K562 (cell line): ENCODE data around the gene KNG1. TPM values are rescaled to one million over a fixed set of nuclear protein-coding genes. Genes with fewer than 3 reads are reported as not detected.

Experiments used
- CBX2 ChIP-seq: fragments of 200-600 bp; sonication (generic); IDR thresholded peaks from one replicate; pipeline ENCODE4 v1.6.1; 2012; ENCODE audit warnings: mild to moderate bottlenecking, low read length, inconsistent platforms; ENCODE audit not compliant: insufficient read depth, poor library complexity, severe bottlenecking
- FOXK1 ChIP-seq: sonication (generic); formaldehyde crosslinking; IDR thresholded peaks from 2 replicates; pipeline ENCODE4 v1.8.0; 2022; ENCODE audit warnings: missing genetic modification reagents, mild to moderate bottlenecking, borderline replicate concordance
- HEY1 ChIP-seq: fragments of 250-450 bp; sonication (Bioruptor Pico); IDR thresholded peaks from 2 replicates; pipeline ENCODE4 v1.5.0; 2020; ENCODE audit warnings: mild to moderate bottlenecking, moderate library complexity, borderline replicate concordance
- HMG20A ChIP-seq: fragments of 450-650 bp; formaldehyde crosslinking; conservative IDR thresholded peaks from 2 replicates; pipeline ENCODE4 v1.4.0; 2020; ENCODE audit warnings: mild to moderate bottlenecking, mixed read lengths
- HOXB6 ChIP-seq: fragments of 250-450 bp; sonication (Bioruptor Pico); IDR thresholded peaks from 2 replicates; pipeline ENCODE4 v1.5.1; 2022; ENCODE audit warnings: mild to moderate bottlenecking, borderline replicate concordance
- NFXL1 ChIP-seq: fragments of 450-650 bp; formaldehyde crosslinking; IDR thresholded peaks from 2 replicates; pipeline ENCODE4 v1.4.0; 2021; ENCODE audit warnings: mild to moderate bottlenecking
- POLR2A ChIP-seq: fragments of 450-650 bp; conservative IDR thresholded peaks from 2 replicates; pipeline ENCODE4 v1.6.1; 2016
- RBM22 ChIP-seq: fragments of 200-400 bp; formaldehyde crosslinking; IDR thresholded peaks from 2 replicates; pipeline ENCODE4 v1.6.1; 2018; ENCODE audit warnings: low read length, low read depth; ENCODE audit not compliant: poor library complexity, severe bottlenecking
- SMARCA4 ChIP-seq: fragments of 450-650 bp; IDR thresholded peaks from 2 replicates; pipeline ENCODE4 v1.6.1; 2016
- SREBF2 ChIP-seq: sonication (generic); formaldehyde crosslinking; IDR thresholded peaks from 2 replicates; pipeline ENCODE4 v1.4.0; 2020; ENCODE audit warnings: mild to moderate bottlenecking, missing genetic modification reagents
- ZC3H4 ChIP-seq: sonication (generic); formaldehyde crosslinking; IDR thresholded peaks from 2 replicates; pipeline ENCODE4 v1.9.0; 2021; ENCODE audit warnings: missing genetic modification reagents, borderline replicate concordance
- ZNF134 ChIP-seq: fragments of 250-450 bp; sonication (Bioruptor Pico); conservative IDR thresholded peaks from 2 replicates; pipeline ENCODE4 v1.4.0; 2020
- polyA plus RNA-seq, 8 experiments: library from polyadenylated mRNA; depleted of rRNA in 4 of 8; stranded (reverse) in 5 of 8; unstranded in 3 of 8; fragments of >200 nt; fragmentation: Nextera tagmentation in 2 of 8; fragmentation: Illumina TruSeq in 1 of 8; extraction: Ambion mirVana in 2 of 8; extraction: Trizol in 1 of 8; gene quantifications; 2 replicates each; pipeline versions ENCODE4 v1.2.1 to v1.2.3, GENCODE V29; 2011 to 2014; ENCODE audit warnings: inconsistent platforms in 1 of 8, missing spikeins in 1 of 8
- total RNA-seq, 7 experiments: library from RNA; depleted of rRNA in 6 of 7; stranded (reverse); fragments of >200 nt in 6 of 7; fragmentation: Illumina TruSeq in 2 of 7; extraction: Trizol in 2 of 7; gene quantifications; 2 replicates each; pipeline versions ENCODE4 v1.2.1 to v1.2.3, GENCODE V29; 2011 to 2021; ENCODE audit warnings: low replicate concordance in 1 of 7
- TF ChIP-seq, protein P1 (sequence below): fragments of 200-800 bp; sonication (Bioruptor generic); IDR thresholded peaks from 2 replicates; pipeline ENCODE4 v1.6.1; 2017; ENCODE audit warnings: missing genetic modification characterization, missing compliant biosample characterization
- TF ChIP-seq, protein P2 (sequence below): fragments of 200-800 bp; sonication (Bioruptor generic); IDR thresholded peaks from 2 replicates; pipeline ENCODE4 v1.6.1; 2017; ENCODE audit warnings: missing genetic modification characterization, missing compliant biosample characterization
- TF ChIP-seq, protein P3 (sequence below), 2 experiments: fragments of 450-650 bp; formaldehyde crosslinking in 1 of 2; IDR thresholded peaks; 2 replicates each; pipeline versions ENCODE4 v1.4.0 to v1.6.1; 2014 to 2020; ENCODE audit warnings: mild to moderate bottlenecking in 2 of 2, borderline replicate concordance in 1 of 2, low read depth in 1 of 2
- TF ChIP-seq, protein P4 (sequence below): sonication (generic); formaldehyde crosslinking; IDR thresholded peaks from 2 replicates; pipeline ENCODE4 v1.8.1; 2023; ENCODE audit warnings: mild to moderate bottlenecking, missing genetic modification reagents

The KNG1 gene
- total and polyA plus RNA-seq, 9 of the 15 experiments (the other 6 are each of a cell fraction or from before 2014, with no cell fraction given), result 0.09 TPM; not detected in 8

GRCh38 chr3:186784820-186785494 lies 67.8 kb downstream of the KNG1 start (continued):
- TF ChIP-seq, protein P1, sequence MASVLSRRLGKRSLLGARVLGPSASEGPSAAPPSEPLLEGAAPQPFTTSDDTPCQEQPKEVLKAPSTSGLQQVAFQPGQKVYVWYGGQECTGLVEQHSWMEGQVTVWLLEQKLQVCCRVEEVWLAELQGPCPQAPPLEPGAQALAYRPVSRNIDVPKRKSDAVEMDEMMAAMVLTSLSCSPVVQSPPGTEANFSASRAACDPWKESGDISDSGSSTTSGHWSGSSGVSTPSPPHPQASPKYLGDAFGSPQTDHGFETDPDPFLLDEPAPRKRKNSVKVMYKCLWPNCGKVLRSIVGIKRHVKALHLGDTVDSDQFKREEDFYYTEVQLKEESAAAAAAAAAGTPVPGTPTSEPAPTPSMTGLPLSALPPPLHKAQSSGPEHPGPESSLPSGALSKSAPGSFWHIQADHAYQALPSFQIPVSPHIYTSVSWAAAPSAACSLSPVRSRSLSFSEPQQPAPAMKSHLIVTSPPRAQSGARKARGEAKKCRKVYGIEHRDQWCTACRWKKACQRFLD (CRISPR knock-in tag), result no peak
- TF ChIP-seq RBM22, result peak; percentile 44
- TF ChIP-seq, protein P2, sequence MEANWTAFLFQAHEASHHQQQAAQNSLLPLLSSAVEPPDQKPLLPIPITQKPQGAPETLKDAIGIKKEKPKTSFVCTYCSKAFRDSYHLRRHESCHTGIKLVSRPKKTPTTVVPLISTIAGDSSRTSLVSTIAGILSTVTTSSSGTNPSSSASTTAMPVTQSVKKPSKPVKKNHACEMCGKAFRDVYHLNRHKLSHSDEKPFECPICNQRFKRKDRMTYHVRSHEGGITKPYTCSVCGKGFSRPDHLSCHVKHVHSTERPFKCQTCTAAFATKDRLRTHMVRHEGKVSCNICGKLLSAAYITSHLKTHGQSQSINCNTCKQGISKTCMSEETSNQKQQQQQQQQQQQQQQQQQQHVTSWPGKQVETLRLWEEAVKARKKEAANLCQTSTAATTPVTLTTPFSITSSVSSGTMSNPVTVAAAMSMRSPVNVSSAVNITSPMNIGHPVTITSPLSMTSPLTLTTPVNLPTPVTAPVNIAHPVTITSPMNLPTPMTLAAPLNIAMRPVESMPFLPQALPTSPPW (CRISPR knock-in tag), result no peak
- no peak for TF ChIP-seq HOXB6 (CRISPR knock-in tag)
- no peak for TF ChIP-seq SREBF2
- no peak for TF ChIP-seq ZNF134 (CRISPR knock-in tag)
- TF ChIP-seq HMG20A (CRISPR knock-in tag), result no peak
- TF ChIP-seq HEY1 (CRISPR knock-in tag), result no peak
- 0 out of 2 replicates have a peak, but pooled peaks have one; percentile 8 for TF ChIP-seq NFXL1
- no peak for TF ChIP-seq SMARCA4
- no peak for TF ChIP-seq CBX2
- TF ChIP-seq POLR2A, result 0 out of 2 replicates have a peak, but pooled peaks have one; percentile 15
- TF ChIP-seq ZC3H4 (CRISPR knock-in tag), result no peak
- TF ChIP-seq FOXK1 (CRISPR knock-in tag), result no peak
- TF ChIP-seq, protein P3, sequence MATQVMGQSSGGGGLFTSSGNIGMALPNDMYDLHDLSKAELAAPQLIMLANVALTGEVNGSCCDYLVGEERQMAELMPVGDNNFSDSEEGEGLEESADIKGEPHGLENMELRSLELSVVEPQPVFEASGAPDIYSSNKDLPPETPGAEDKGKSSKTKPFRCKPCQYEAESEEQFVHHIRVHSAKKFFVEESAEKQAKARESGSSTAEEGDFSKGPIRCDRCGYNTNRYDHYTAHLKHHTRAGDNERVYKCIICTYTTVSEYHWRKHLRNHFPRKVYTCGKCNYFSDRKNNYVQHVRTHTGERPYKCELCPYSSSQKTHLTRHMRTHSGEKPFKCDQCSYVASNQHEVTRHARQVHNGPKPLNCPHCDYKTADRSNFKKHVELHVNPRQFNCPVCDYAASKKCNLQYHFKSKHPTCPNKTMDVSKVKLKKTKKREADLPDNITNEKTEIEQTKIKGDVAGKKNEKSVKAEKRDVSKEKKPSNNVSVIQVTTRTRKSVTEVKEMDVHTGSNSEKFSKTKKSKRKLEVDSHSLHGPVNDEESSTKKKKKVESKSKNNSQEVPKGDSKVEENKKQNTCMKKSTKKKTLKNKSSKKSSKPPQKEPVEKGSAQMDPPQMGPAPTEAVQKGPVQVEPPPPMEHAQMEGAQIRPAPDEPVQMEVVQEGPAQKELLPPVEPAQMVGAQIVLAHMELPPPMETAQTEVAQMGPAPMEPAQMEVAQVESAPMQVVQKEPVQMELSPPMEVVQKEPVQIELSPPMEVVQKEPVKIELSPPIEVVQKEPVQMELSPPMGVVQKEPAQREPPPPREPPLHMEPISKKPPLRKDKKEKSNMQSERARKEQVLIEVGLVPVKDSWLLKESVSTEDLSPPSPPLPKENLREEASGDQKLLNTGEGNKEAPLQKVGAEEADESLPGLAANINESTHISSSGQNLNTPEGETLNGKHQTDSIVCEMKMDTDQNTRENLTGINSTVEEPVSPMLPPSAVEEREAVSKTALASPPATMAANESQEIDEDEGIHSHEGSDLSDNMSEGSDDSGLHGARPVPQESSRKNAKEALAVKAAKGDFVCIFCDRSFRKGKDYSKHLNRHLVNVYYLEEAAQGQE (IDR thresholded peaks at IDR 0.05; ENCODE audit: borderline replicate concordance), result no peak
- TF ChIP-seq, protein P3 (CRISPR knock-in tag; IDR thresholded peaks at IDR 0.05; ENCODE audit: low read depth), result no peak
- TF ChIP-seq, protein P4, sequence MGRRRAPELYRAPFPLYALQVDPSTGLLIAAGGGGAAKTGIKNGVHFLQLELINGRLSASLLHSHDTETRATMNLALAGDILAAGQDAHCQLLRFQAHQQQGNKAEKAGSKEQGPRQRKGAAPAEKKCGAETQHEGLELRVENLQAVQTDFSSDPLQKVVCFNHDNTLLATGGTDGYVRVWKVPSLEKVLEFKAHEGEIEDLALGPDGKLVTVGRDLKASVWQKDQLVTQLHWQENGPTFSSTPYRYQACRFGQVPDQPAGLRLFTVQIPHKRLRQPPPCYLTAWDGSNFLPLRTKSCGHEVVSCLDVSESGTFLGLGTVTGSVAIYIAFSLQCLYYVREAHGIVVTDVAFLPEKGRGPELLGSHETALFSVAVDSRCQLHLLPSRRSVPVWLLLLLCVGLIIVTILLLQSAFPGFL, result no peak
